Large intestine (tissue), 3 donors: ENCODE results near the gene ARMC9. TPM values are rescaled to one million over a fixed set of nuclear protein-coding genes. Genes with fewer than 3 reads are reported as not detected.

Experiments
- DNase-seq, 2 donors: peaks; one replicate each; pipeline versions ENCODE4 v3.0.0 to v3.0.0-alpha.2; 2013
- H3K27ac ChIP-seq: one replicate; pipeline ENCODE4 v1.5.1; 2013; ENCODE audit warnings: low read length
- H3K27me3 ChIP-seq: 2 replicates; pipeline ENCODE4 v1.6.1; 2013; ENCODE audit warnings: low read length; ENCODE audit not compliant: control insufficient read depth, insufficient read depth
- H3K36me3 ChIP-seq: 2 replicates; pipeline ENCODE4 v1.6.1; 2013; ENCODE audit warnings: low read length; ENCODE audit not compliant: control insufficient read depth, insufficient read depth
- H3K4me1 ChIP-seq: one replicate; pipeline ENCODE4 v1.6.1; 2013; ENCODE audit warnings: low read length; ENCODE audit not compliant: control insufficient read depth, insufficient read depth
- H3K4me3 ChIP-seq: one replicate; pipeline ENCODE4 v1.5.1; 2013; ENCODE audit warnings: low read length
- H3K9me3 ChIP-seq: one replicate; pipeline ENCODE4 v1.6.1; 2013; ENCODE audit warnings: mild to moderate bottlenecking, low read depth, low read length, moderate library complexity; ENCODE audit not compliant: control insufficient read depth
- WGBS: methylation state at CpG from one replicate; pipeline ENCODE4 v1.1.5; 2013; ENCODE audit warnings: low lambda C conversion rate; ENCODE audit not compliant: insufficient coverage; 5-methylcytosine and 5-hydroxymethylcytosine counted together
- polyA plus RNA-seq: library from polyadenylated mRNA; unstranded; fragments of 120-200 nt; gene quantifications from one replicate; pipeline ENCODE4 v1.2.1, GENCODE V29; 2013

The ARMC9 gene
- polyA plus RNA-seq, 1 donor, result 14.4 TPM

DNA sequence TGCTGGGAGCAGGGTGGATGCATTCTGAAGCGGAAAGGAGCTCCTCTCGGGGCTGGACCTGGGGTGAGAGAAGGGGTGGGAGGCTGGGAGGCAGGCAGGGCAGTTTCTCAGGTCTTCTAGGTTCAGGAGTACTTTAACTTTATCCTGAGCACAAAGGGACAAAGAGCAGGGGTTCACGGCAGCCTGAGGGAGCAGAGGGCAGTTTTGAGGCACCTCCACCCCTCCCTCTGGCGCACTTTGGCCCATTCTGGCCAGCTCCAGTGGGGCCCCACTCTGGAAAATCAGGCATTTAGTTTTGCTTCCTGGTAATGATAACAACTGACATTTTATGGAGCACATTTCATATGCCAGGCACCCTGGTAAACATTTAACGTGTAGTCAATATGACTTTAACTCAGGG lies 211.3 kb downstream of the ARMC9 start:
- no CpG with 5 or more reads among the region's 5 CpGs for WGBS
- no peaks in the 10 kb centered on the region for H3K27me3 ChIP-seq
- DNase-seq, result peak; percentile 90 to 96
- no peaks in the 10 kb centered on the region for H3K36me3 ChIP-seq
- H3K4me1 ChIP-seq, result peaks cover 55% of the 10 kb centered on the region
- peak overlapping the region; percentile 85 for H3K27ac ChIP-seq
- no peak overlapping the region for H3K4me3 ChIP-seq
- H3K9me3 ChIP-seq, result peaks cover 8% of the 10 kb centered on the region

GRCh38 chr2:231410293-231411004 lies 212.0 kb downstream of the ARMC9 start:
- H3K4me1 ChIP-seq, result peaks cover 55% of the 10 kb centered on the region
- WGBS, result no CpG with 5 or more reads among the region's 6 CpGs

DNA sequence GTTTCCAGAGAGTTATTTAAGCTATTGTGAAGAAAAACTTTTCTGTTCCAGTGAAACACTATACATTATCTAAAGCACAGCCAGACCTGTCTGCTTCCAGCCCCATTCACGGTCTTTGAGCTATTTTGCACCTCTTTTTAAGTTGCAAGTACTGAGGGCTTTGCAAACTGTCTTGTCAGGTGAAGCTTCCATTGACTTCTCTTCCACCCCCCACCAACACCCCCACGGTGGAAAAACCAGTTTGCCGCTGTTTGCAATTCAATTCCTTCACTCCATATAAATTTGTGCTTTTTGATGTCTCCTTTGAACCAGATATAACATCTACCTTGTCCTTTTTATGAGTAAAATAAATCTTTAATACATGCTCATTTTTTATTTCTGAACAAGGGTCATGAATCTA lies 212.8 kb downstream of the ARMC9 start:
- H3K27ac ChIP-seq, result peak overlapping the region; percentile 85

More at GRCh38 chr2:231410293-231411004, 212.0 kb downstream of the ARMC9 start:
- no peaks in the 10 kb centered on the region for H3K36me3 ChIP-seq
- peak overlapping the region; percentile 85 for H3K27ac ChIP-seq
- H3K9me3 ChIP-seq, result peaks cover 8% of the 10 kb centered on the region
- H3K4me3 ChIP-seq, result no peak overlapping the region
- no peaks in the 10 kb centered on the region for H3K27me3 ChIP-seq
- DNase-seq, result no peak

GRCh38 chr2:231411831-231412617 lies 213.6 kb downstream of the ARMC9 start:
- peaks cover 8% of the 10 kb centered on the region for H3K9me3 ChIP-seq
- H3K4me1 ChIP-seq, result peaks cover 50% of the 10 kb centered on the region
- peak overlapping the region; percentile 53 for H3K4me3 ChIP-seq
- H3K27me3 ChIP-seq, result no peaks in the 10 kb centered on the region
- peak; percentile 84 to 91 for DNase-seq
- WGBS, result no CpG with 5 or more reads among the region's 67 CpGs
- peak overlapping the region; percentile 85 for H3K27ac ChIP-seq
- H3K36me3 ChIP-seq, result no peaks in the 10 kb centered on the region

More for the DNA sequence above, 212.8 kb downstream of the ARMC9 start:
- peak overlapping the region; percentile 53 for H3K4me3 ChIP-seq
- no peak for DNase-seq
- WGBS, result no CpG with 5 or more reads among the region's 3 CpGs
- peaks cover 52% of the 10 kb centered on the region for H3K4me1 ChIP-seq
- H3K27me3 ChIP-seq, result no peaks in the 10 kb centered on the region
- H3K36me3 ChIP-seq, result no peaks in the 10 kb centered on the region
- H3K9me3 ChIP-seq, result peaks cover 8% of the 10 kb centered on the region

DNA sequence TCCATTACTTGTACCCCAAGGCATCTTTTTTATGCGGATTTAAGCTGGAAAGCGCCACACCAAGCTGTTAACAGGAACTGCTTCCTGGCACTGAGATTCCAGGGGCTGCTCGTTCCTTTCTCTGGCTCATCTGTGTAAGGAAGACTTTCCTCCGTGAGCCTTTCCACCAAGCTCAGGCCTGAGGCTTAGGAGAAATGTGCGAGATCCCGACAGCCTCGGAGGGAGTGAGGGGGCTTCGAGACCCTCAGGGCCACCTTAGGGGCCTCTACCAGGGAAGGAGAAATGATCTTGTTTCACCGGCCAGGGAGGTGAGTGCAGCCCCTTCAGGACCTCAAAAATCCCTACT lies 214.2 kb downstream of the ARMC9 start:
- no peaks in the 10 kb centered on the region for H3K27me3 ChIP-seq
- H3K4me3 ChIP-seq, result peak overlapping the region; percentile 53
- H3K4me1 ChIP-seq, result peaks cover 50% of the 10 kb centered on the region
- no peak for DNase-seq
- H3K36me3 ChIP-seq, result no peaks in the 10 kb centered on the region
- H3K27ac ChIP-seq, result peak overlapping the region; percentile 85
- peaks cover 8% of the 10 kb centered on the region for H3K9me3 ChIP-seq
- WGBS, result no CpG with 5 or more reads among the region's 9 CpGs

DNA sequence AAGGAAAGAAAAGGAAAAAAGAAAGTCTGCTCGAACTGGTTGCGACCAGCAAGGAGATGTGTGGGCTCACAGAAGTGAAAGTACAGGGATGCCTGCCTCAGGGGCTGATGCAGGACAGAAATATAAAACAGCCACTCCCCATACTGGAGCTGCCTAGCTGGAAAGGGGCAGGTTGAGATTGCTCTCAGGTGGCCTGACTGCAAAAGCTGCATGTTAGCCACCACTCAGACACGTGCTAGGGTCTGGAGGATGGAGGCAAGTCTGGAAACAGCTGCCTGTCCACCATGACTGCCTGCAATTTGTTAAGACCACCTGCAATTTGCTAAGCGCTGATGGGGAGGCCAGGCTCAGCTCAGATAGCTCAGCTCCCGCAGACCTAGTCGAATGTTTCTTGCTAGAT lies 215.0 kb downstream of the ARMC9 start:
- no peak overlapping the region for H3K4me3 ChIP-seq
- DNase-seq, result peak; percentile 53 to 76
- 48% methylated on average over 2 of the region's 6 CpGs for WGBS

DNA sequence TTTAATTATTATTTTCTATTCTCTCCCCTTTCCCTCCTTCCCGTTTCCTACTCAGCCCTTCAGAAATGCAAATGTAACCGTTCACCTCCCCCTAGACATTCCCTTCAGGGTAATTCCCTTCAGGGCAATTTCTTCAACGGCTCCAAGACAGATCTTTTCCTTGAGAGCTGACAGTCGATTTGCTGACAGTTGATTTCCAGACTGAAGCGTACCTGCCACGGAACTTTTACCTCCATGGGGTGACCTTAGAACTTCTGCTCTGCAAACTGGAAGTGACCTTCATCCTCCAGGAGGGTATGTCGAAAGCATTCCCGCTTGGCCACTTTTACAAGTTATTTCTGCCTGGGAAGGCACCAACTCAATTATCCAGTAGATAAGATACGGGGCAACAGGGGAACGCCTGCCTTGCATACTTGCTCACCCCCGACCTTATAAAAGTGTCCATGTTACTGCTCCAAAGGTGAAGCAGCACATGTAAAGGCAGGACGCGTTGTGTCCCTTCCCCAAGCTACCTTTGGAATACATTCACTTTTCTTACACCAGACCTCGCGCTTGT lies 215.6 kb downstream of the ARMC9 start:
- no peaks in the 10 kb centered on the region for H3K36me3 ChIP-seq
- H3K9me3 ChIP-seq, result peaks cover 11% of the 10 kb centered on the region
- no peak overlapping the region for H3K4me3 ChIP-seq
- H3K27ac ChIP-seq, result peak overlapping the region; percentile 91
- no peaks in the 10 kb centered on the region for H3K27me3 ChIP-seq
- peaks cover 50% of the 10 kb centered on the region for H3K4me1 ChIP-seq
- DNase-seq, result peak; percentile 95 to 99
- WGBS, result 13% methylated on average over 2 of the region's 15 CpGs

More for the DNA sequence above, 215.0 kb downstream of the ARMC9 start:
- Histone ChIP-seq H3K36me3 (no peaks in the 10 kb centered on the region), H3K4me1 (peaks cover 50% of the 10 kb centered on the region), H3K9me3 (peaks cover 8% of the 10 kb centered on the region), H3K27me3 (no peaks in the 10 kb centered on the region), H3K27ac (peak overlapping the region; percentile 85)

- Histone ChIP-seq H3K9me3 (peaks cover 11% of the 10 kb centered on the region), H3K27ac (peak overlapping the region; percentile 91), H3K27me3 (no peaks in the 10 kb centered on the region), H3K36me3 (no peaks in the 10 kb centered on the region), H3K4me3 (no peak overlapping the region), H3K4me1 (peaks cover 43% of the 10 kb centered on the region)
- DNase-seq, result peak in 1 of 2 donors; percentile 57
These were observed 216.6 kb downstream of the ARMC9 start for GRCh38 chr2:231415029-231415428.

GRCh38 chr2:231418820-231419640 lies 220.6 kb downstream of the ARMC9 start:
- peak in 1 of 2 donors; percentile 48 for DNase-seq
- WGBS, result no CpG with 5 or more reads among the region's 26 CpGs
- no peak overlapping the region for H3K4me3 ChIP-seq
- H3K36me3 ChIP-seq, result no peaks in the 10 kb centered on the region
- no peaks in the 10 kb centered on the region for H3K27me3 ChIP-seq
- peaks cover 13% of the 10 kb centered on the region for H3K4me1 ChIP-seq
- no peak overlapping the region for H3K27ac ChIP-seq
- H3K9me3 ChIP-seq, result peaks cover 2% of the 10 kb centered on the region

- WGBS, result no CpG with 5 or more reads among the region's 9 CpGs
These were observed 222.7 kb downstream of the ARMC9 start for GRCh38 chr2:231421051-231421580.

More at GRCh38 chr2:231421051-231421580, 222.7 kb downstream of the ARMC9 start:
- Histone ChIP-seq H3K4me3 (no peak overlapping the region), H3K36me3 (no peaks in the 10 kb centered on the region), H3K4me1 (peaks cover 7% of the 10 kb centered on the region), H3K27ac (no peak overlapping the region), H3K9me3 (peaks cover 2% of the 10 kb centered on the region), H3K27me3 (no peaks in the 10 kb centered on the region)
- DNase-seq, result no peak
